HG03066 (cell line): ENCODE results near the gene FIGLA.

ENCODE experiments used
- ATAC-seq: cut with Tn5 transposase; IDR thresholded peaks from one replicate; pipeline ENCODE4 v1.9.1; 2021; ENCODE audit warnings: low read depth; ENCODE audit not compliant: unreplicated experiment

Gene FIGLA

DNA sequence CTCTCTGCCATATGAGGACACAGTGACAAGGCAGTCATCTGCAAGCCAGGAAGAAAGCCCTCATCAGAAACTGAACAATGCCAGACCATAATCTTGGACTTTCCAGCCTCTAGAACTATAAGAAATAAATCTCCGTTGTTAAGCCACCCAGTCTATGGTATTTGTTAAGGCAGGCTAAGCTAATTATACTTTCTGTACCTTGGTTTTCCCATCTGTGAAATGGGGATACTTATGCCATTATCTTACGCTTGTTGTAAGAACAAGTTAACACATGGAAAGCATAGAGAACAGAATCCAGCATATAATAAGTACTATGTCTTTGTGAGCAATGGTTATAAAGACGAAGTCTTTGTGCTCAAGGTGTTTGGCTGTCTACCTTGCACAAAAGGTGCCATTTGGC, 14.2 kb downstream of the FIGLA start:
- no peak for ATAC-seq

- ATAC-seq = no peak
Measured at GRCh38 chr2:70775141-70775540, 15.3 kb downstream of the FIGLA start.

DNA sequence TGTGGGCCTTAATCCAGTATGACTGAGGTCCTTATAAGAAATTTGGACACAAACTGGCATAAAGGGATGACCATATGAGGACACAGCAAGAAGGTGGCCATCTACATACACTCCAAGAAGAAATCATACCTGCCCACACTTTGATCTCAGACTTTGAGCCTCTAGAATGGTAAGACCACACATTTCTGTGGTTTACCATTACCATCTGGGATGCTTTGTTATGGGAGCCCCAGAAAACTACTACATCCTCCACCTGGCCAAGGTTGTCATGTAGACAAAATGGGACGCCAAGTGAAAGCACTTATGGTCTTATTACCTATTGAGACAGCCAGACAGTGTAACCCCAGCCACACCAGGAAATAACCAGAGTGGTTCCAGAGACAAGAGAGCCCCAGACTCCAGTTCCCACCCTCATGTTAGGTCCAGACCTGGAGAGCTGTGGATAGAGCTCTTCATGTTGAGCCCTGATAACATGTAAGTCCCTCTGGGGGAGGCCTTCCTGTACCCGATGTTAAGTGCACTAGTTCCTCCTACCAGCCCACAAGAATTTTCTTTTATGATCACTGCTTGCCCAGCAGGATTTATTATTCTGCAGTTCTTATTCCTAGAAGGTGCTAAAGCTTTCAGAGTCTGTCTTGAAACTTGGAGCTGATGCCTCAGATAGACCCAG, 17.8 kb downstream of the FIGLA start:
- ATAC-seq = no peak

GRCh38 chr2:70771446-70771845, 19.0 kb downstream of the FIGLA start:
- ATAC-seq = no peak

DNA sequence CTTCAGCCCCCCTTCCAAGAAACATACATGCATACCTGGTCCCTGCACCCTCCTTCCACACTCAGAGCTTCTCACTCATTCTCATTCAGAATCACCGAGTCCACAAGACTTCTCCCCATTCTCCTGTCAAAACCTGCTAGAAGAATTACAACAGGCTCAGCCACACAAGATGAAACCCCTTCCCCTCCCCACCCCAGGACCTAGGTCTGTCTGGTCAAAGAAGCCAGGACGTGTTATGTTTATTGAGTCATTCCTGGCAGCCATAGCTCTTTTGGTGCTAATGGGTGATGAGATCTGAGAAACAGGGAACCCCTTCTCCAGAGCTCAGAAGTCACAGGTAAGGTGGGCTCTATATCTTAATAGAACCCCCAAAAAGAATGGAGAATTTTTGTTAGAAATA, 21.0 kb downstream of the FIGLA start:
- no peak for ATAC-seq

- no peak for ATAC-seq
Measured at GRCh38 chr2:70768590-70769085, 21.8 kb downstream of the FIGLA start.

DNA sequence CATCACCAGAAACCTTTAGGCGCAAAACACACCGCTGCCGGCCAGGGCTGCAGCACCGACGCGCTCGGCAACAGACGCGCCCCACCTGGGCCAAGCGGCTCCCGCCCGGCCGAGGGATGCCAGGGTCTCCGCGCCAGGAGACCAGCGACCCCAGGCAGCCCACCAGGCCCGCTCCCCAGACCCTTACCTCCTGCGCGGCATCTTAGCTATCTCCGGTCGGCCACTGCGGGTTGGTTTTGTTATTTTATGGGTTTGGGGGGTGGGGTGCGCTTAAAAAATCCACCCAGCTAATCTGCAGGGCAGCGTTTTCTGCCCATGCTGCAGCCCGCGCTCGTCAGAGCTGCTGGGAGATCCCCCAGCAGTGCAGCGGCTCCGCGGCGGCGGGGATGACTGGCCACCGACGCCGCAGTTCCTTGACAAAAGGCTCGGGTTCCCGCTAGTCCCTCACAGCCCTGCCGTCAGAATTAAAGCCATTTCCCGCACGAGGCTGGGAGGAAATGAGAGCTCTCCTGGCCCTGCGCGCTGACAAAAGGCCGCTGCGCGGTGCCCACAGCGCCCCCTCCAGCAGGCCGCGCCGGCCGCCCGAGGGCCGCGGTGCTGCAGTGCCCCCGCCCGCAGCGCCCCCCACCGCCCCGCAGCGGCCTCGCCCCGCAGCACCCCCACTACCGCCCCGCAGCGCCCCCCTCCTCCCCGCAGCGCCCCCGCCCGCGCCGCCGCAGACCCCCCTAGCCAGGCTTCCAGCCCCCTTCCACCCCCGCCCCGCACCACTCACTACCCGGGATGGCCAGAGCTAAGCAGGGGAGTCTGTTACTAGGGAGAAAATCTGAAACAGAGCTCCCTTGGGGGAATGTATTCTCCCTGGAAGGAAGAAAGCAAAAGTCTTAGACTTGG, 22.5 kb downstream of the FIGLA start, which contains the start of gene ADD2:
Gene ADD2 (minus strand): TSS at position 502 of the 891 bp plus-strand sequence. CDS start 61,792 bp downstream, outside the sequence.
- ATAC-seq = no peak

- no peak for ATAC-seq
Measured at GRCh38 chr2:70767079-70767698, 23.3 kb downstream of the FIGLA start.

DNA sequence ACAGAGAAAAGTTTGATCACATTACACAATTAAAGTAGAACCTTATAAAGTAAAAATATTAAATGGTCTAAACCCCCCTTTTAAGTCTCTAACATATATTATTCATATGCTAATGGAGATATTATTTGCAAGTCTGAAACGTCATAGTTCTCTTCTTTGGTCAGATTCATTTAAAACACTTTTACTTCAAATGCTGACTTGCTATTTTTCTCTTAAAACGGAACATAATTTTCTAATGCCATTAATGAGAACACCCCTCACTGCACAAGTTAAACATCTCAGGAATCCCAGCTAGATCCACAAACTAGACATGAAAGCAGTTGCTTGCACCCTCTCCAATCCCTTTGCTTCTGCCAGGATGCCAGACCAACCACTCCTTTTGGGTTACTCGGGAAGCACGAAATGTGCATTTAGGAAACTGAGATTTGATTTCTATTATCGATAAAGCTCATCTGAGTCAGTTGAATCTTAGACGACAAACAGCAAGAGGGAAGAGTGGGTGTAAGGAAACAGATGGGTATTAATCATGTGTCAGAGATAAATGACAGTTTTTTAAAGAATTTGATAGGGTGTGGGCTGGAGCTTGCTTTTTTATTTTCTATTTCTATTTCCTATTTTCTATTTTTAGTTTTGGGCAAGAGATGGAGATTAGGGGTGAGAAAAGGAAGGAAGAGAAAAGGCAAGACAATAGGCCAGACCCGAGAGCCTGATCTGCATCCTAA, 23.9 kb downstream of the FIGLA start:
- ATAC-seq = no peak

DNA sequence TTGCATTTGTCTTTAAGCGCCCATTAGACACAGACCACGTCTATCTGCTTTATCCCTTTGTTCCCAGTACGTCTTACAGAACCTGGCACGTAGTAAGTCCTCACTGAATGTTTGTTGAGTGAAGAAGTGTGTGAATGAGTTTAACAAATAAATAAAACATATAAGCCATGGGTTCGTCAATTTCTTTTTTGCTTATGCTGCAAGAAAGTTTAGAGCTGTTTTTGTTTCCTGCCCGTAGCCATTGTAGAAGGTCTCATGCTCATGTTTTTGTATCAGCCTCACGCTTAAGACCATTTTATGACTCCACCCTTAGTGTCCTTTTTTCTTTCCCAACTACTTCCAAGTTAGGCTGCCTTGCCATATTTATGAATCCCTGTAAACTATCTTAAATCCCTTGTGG, 24.9 kb downstream of the FIGLA start:
- no peak for ATAC-seq

DNA sequence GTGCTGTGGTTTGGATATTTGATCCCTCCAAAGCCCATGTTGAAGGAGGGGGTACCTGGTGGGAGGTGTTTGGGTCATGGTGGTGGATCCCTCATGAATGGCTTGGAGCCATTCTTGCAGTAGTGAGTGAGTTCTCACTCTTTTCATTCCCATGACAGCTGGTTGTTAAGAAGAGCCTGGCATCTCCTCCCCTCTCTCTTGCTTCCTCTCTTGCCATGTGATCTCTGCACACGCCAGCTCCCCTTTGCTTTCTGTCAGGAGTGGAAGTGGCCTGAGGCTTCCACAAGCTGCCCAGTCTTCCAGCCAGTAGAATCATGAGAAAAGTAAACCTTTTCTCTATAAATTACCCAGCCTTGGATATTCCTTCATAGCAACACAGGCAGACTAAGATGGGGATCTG, 31.0 kb downstream of the FIGLA start:
- ATAC-seq = no peak

- no peak for ATAC-seq
Measured at GRCh38 chr2:70757966-70758365, 32.5 kb downstream of the FIGLA start.

DNA sequence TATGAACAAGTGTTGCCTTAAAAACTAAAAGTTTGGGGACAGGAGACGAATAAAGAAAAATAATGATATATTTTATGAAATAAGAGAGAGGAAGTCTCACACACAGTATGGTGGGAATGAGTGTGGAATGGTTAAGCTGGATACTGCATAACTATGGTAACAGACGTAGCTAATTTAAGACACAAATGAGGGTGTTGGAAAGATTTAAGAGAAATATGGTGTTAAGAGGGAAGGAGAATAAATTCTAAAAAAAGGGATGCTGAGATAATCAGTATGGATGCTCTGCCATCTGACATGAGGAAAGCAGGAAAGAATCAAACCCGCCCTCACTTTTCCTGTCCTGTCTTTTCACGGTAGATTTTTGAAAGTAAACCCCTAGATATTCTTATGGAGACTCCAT, 33.1 kb downstream of the FIGLA start:
- ATAC-seq = no peak

DNA sequence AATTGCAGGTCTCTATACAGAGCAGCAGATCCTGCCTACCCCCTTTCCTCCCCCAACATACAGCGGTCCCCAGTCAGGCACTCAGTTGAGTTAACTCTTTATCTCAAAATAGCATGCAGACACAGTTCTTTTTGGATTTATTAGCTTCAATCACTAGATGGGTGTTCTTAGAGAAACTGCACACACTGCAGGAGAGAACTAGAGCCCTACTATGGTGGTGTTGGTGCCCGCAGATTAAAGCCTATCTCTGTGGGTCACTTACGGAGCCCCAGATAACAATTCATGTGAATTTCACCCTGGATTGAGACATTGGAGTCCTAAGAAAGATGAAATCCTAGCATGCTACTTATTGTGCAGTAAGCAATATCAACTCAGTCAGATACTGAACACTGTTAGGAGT, 34.3 kb downstream of the FIGLA start:
- no peak for ATAC-seq

GRCh38 chr2:70753902-70754301, 36.5 kb downstream of the FIGLA start:
- no peak for ATAC-seq

DNA sequence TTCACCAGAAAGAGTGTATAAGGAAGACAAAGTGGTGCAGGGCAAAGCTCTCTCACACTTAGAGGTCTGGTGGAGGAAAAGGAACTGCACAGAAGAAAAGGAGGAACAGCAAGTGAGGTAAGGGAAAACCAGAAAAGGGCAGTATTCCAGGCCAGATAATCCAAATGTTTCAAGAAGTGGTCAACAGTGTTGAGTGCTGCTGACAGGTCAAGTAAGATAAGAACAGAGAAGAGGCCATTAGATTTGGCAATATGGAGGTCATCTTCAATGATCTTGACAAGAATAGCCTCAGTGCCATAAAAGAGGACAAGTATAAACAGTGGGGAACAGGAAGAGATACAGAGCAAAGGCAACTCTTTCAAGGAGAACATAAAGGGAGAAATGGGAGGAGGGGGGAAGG, 37.4 kb downstream of the FIGLA start:
- ATAC-seq = no peak

GRCh38 chr2:70752396-70752795, 38.0 kb downstream of the FIGLA start:
- no peak for ATAC-seq

GRCh38 chr2:70751881-70752280, 38.6 kb downstream of the FIGLA start:
- no peak for ATAC-seq

DNA sequence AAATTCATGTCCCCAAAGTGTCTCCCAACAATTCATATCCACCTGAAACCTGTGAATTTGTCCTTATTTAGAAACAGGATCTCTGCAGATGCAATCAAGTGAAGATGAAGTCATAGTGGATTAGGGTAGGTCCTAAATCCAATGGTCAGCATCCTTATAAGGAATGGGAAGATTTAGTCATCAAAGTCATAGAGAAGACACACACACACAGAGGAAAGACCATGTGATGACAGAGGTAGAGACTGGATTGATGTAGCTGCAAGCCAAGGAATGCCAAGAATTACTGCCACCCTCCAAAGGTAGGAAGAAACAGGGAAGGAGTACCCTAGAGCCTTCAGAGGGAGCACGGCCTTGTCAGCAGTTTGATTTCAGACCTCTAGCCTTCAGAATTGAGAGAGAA, 40.1 kb downstream of the FIGLA start:
- no peak for ATAC-seq

- ATAC-seq = no peak
Measured at GRCh38 chr2:70748002-70748784, 42.2 kb downstream of the FIGLA start.
